Measurements from ENCODE around the gene NAAA. TPM values are rescaled to one million over a fixed set of nuclear protein-coding genes. Genes with fewer than 3 reads are reported as not detected.

NAAA gene
- total and polyA plus RNA-seq, 9 of the 15 experiments (the other 6 are each of a cell fraction or from before 2014, with no cell fraction given) = 1.3 to 7.9 (median 5.9) TPM

DNA sequence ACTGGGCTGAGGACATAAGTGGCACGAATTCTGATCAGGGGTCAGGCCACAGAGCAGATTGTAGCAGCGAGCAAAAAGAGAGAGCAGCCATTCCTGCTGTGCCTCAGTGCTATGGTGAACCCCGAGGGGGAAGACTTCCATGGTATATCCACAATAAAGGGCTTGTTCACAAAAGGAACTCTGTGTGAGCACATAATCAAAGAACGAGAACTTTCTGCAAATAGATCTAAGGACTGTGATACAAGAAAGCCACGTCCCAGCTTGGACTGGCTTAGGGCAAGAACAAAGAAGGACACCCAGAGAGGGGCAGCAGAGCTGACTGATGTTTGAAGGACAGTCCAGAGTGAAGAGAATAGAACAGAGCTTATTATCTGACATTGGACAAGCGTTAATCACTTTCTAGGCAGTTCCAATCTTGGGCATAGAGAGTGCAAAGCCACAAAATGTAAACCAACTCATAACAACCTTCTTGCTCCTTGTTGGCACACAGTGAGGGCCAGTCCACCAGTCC is 62.5 kb downstream of the NAAA start (continued):
- TF ChIP-seq, protein P1, sequence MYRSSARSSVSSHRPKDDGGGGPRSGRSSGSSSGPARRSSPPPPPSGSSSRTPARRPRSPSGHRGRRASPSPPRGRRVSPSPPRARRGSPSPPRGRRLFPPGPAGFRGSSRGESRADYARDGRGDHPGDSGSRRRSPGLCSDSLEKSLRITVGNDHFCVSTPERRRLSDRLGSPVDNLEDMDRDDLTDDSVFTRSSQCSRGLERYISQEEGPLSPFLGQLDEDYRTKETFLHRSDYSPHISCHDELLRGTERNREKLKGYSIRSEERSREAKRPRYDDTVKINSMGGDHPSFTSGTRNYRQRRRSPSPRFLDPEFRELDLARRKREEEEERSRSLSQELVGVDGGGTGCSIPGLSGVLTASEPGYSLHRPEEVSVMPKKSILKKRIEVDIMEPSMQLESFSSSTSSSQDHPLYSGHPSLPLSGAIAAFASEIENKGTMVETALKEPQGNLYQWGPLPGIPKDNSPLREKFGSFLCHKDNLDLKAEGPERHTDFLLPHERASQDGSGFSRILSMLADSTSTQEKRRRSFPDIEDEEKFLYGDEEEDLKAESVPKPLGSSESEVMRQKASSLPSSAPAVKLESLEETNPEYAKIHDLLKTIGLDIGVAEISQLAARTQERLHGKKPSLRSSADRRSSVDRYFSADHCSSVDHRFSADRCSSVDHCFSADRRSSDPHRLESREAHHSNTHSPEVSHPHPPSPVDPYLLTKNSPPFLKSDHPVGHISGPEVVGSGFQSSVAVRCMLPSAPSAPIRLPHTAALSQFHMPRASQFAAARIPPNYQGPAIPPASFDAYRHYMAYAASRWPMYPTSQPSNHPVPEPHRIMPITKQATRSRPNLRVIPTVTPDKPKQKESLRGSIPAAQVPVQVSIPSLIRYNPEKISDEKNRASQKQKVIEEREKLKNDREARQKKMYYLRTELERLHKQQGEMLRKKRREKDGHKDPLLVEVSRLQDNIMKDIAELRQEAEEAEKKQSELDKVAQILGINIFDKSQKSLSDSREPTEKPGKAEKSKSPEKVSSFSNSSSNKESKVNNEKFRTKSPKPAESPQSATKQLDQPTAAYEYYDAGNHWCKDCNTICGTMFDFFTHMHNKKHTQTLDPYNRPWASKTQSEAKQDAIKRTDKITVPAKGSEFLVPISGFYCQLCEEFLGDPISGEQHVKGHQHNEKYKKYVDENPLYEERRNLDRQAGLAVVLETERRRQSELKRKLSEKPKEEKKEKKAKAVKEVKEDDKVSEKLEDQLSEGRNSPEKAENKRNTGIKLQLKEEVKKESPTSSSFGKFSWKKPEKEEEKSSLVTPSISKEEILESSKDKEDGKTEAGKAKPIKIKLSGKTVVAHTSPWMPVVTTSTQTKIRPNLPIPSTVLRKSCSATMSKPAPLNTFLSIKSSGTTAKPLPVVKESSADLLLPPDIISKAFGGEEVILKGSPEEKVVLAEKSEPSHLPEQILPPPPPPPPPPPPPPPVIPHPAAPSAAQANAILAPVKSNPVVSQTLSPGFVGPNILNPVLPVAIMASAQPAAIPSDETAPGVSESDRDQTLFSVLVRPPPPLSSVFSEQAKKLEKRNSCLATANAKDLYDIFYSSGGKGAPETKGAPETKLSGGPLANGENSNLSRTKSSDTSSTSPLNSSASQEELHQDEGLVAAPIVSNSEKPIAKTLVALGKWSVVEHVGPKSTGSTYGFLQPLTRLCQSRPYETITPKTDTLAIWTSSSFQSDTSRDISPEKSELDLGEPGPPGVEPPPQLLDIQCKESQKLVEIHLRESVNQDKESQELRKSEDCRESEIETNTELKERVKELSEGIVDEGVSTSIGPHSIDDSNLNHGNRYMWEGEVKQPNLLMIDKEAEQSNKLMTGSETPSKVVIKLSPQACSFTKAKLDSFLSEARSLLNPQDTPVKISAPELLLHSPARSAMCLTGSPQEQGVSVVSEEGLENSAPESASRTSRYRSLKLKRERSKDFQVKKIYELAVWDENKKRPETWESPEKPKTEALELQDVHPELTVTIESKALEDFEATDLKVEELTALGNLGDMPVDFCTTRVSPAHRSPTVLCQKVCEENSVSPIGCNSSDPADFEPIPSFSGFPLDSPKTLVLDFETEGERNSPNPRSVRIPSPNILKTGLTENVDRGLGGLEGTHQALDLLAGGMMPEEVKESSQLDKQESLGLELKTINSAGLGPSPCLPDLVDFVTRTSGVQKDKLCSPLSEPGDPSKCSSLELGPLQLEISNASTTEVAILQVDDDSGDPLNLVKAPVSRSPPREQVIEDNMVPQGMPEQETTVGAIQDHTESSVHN (IDR thresholded peaks at IDR 0.05; ENCODE audit: borderline replicate concordance in 1 of 2, low read depth in 1 of 2) = no peak

DNA sequence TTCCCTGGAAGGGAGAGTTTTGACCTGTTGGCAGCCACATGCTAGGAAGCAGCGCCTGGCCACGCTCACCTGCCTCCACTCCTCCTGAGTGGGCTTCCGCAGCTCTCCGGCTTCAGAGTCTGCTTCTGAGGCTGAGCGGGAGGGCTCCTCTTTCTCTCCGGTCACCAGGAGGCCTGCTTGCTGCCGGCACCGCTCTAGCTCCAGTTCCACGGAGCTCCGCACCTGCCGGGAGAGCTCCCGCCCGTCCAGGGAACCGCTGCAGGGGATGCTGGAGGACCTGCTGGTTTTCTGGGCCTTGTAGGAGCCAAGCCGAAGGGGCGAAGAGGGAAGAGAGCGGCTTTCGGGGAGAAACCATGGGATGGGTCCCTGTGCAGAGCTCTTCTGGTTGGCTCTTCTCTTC is 64.6 kb downstream of the NAAA start:
- no peaks in the 10 kb centered on the region for H4K20me1 ChIP-seq (replicated peaks; ENCODE audit: control insufficient read depth, insufficient read depth, low read length)
- DNase-seq (ENCODE audit: extremely low read depth in 1 of 4, low spot score in 3 of 4) = no peak
- no peak for FAIRE-seq
- no peaks in the 10 kb centered on the region for H3K9me1 ChIP-seq (ENCODE audit: control insufficient read depth, insufficient read depth, low read length)
- H2AFZ ChIP-seq (ENCODE audit: low read depth, low read length) = no peak overlapping the region
- H3K9me3 ChIP-seq (replicated peaks; ENCODE audit: control insufficient read depth, insufficient read depth, low read depth, low read length) = no peaks in the 10 kb centered on the region
- H3K27me3 ChIP-seq (ENCODE audit: control insufficient read depth in 2 of 2, insufficient read depth in 2 of 2, low read length in 2 of 2) = peaks cover 27 to 33% of the 10 kb centered on the region in 2 experiments
- in situ Hi-C loops (cut with MboI) = no loop called here
- no peaks in the 10 kb centered on the region for H3K36me3 ChIP-seq (ENCODE audit: control insufficient read depth, insufficient read depth, low read length)
- no peaks in the 10 kb centered on the region for H3K4me1 ChIP-seq (replicated peaks in 1 of 2; ENCODE audit: control insufficient read depth in 2 of 2, insufficient read depth in 2 of 2, low read length in 2 of 2)
- no peak overlapping the region for H3K4me3 ChIP-seq
- no peaks in the 10 kb centered on the region for H3K79me2 ChIP-seq (ENCODE audit: control insufficient read depth, insufficient read depth, low read length)
- CTCF ChIA-PET (ENCODE audit: low intra/inter-chr PET ratio) = no interaction called here
- POLR2A ChIA-PET = no interaction called here
- intact Hi-C loops (cut with micrococcal nuclease) = no loop called here
- no peak overlapping the region for H3K9ac ChIP-seq (ENCODE audit: insufficient read depth in 1 of 2, low read depth in 2 of 2, low read length in 2 of 2)
- no TSS peak for BruUV-seq (replicated peaks)
- ATAC-seq = peak; percentile 49
- no peak overlapping the region for H3K4me2 ChIP-seq (ENCODE audit: insufficient read depth, low read length)
- WGBS (ENCODE audit: insufficient coverage, low coverage, missing lambda C conversion rate) = 4% methylated on average over 17 of the region's 18 CpGs
- H3K27ac ChIP-seq (ENCODE audit: extremely low read depth, low read depth, low read length) = no peak overlapping the region
- TF ChIP-seq CHD4 (IDR thresholded peaks at IDR 0.05; ENCODE audit: insufficient read depth, insufficient replicate concordance, low read depth, low read length, poor library complexity, severe bottlenecking) (no peak), TRIM28 (IDR thresholded peaks at IDR 0.05) (no peak), ARID2 (IDR thresholded peaks at IDR 0.05) (no peak), YBX1 (IDR thresholded peaks at IDR 0.05) (no peak), ZKSCAN1 (IDR thresholded peaks at IDR 0.05; ENCODE audit: low read depth, low read length) (no peak), LARP7 (IDR thresholded peaks at IDR 0.05) (no peak), ZBTB7A (IDR thresholded peaks at IDR 0.05; ENCODE audit: borderline replicate concordance, control insufficient read depth, low read depth, low read length) (no peak), DLX4 (CRISPR knock-in tag; IDR thresholded peaks at IDR 0.05) (no peak), ZNF778 (CRISPR knock-in tag; IDR thresholded peaks at IDR 0.05) (no peak), ZNF561 (CRISPR knock-in tag; conservative IDR thresholded peaks at IDR 0.05) (no peak), ZNF239 (CRISPR knock-in tag; IDR thresholded peaks at IDR 0.05) (no peak)
- TF ChIP-seq, protein P2, sequence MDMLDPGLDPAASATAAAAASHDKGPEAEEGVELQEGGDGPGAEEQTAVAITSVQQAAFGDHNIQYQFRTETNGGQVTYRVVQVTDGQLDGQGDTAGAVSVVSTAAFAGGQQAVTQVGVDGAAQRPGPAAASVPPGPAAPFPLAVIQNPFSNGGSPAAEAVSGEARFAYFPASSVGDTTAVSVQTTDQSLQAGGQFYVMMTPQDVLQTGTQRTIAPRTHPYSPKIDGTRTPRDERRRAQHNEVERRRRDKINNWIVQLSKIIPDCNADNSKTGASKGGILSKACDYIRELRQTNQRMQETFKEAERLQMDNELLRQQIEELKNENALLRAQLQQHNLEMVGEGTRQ (CRISPR knock-in tag; IDR thresholded peaks at IDR 0.05) = no peak

All from K562 (cell line).